Ishikawa (cell line): ENCODE measurements around the gene IPO13.

Experiments
- CEBPB ChIP-seq: IDR thresholded peaks from 2 replicates; pipeline ENCODE4 v1.6.1; 2012
- CREB1 ChIP-seq: IDR thresholded peaks from 2 replicates; pipeline ENCODE4 v1.6.1; 2012; ENCODE audit warnings: low read depth
- EGR1 ChIP-seq: IDR thresholded peaks from 2 replicates; pipeline ENCODE4 v1.6.1; 2012
- EP300 ChIP-seq: IDR thresholded peaks from 2 replicates; pipeline ENCODE4 v1.6.1; 2012; ENCODE audit warnings: borderline replicate concordance
- FOXM1 ChIP-seq: IDR thresholded peaks from 2 replicates; pipeline ENCODE4 v1.6.1; 2012; ENCODE audit warnings: low read depth, borderline replicate concordance
- NFIC ChIP-seq: IDR thresholded peaks from 2 replicates; pipeline ENCODE4 v1.6.1; 2012
- RAD21 ChIP-seq: IDR thresholded peaks from 2 replicates; pipeline ENCODE4 v1.6.1; 2012; ENCODE audit warnings: low read depth
- TAF1 ChIP-seq: IDR thresholded peaks from 2 replicates; pipeline ENCODE4 v1.6.1; 2012; ENCODE audit warnings: low read depth, mild to moderate bottlenecking
- TCF12 ChIP-seq: IDR thresholded peaks from 2 replicates; pipeline ENCODE4 v1.6.1; 2012; ENCODE audit warnings: low read depth
- TEAD4 ChIP-seq: IDR thresholded peaks from 2 replicates; pipeline ENCODE4 v1.6.1; 2012
- YY1 ChIP-seq: IDR thresholded peaks from 2 replicates; pipeline ENCODE4 v1.6.1; 2012; ENCODE audit warnings: low read depth
- ZBTB7A ChIP-seq: IDR thresholded peaks from 2 replicates; pipeline ENCODE4 v1.6.1; 2012; ENCODE audit warnings: low read depth
- TF ChIP-seq, protein P1 (sequence below): IDR thresholded peaks from 2 replicates; pipeline ENCODE4 v1.6.1; 2012
- TF ChIP-seq, protein P2 (sequence below): IDR thresholded peaks from 2 replicates; pipeline ENCODE4 v1.6.1; 2012; ENCODE audit warnings: low read depth, mild to moderate bottlenecking
- TF ChIP-seq, protein P3 (sequence below): IDR thresholded peaks from 2 replicates; pipeline ENCODE4 v1.6.1; 2012

The IPO13 gene

DNA sequence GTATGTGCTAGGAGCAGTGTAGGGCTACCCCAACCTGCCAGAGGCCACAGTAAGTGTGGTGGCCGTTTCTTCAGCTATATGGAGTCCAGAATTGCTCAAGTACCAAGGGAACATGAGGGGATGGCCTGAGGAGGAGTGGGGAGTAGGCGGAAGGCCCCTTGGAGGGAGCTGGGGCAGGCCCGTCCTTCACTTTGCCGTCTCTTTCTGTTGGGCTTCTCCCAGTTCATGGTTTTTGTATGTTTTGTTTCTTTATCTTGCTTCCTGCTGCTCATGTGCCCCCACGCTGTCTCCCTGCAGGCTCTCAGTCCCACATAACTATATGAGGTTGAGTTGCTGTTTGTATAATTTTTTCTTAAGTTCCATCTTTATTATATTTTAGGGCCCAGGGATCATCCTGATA is 17.1 kb downstream of the IPO13 start:
- TF ChIP-seq, protein P1, sequence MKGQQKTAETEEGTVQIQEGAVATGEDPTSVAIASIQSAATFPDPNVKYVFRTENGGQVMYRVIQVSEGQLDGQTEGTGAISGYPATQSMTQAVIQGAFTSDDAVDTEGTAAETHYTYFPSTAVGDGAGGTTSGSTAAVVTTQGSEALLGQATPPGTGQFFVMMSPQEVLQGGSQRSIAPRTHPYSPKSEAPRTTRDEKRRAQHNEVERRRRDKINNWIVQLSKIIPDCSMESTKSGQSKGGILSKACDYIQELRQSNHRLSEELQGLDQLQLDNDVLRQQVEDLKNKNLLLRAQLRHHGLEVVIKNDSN = no peak
- TF ChIP-seq CEBPB = no peak
- TF ChIP-seq CREB1 = no peak
- no peak for TF ChIP-seq RAD21
- TF ChIP-seq TAF1 = no peak
- no peak for TF ChIP-seq FOXM1
- TF ChIP-seq TCF12 = no peak
- TF ChIP-seq YY1 = no peak
- TF ChIP-seq, protein P2, sequence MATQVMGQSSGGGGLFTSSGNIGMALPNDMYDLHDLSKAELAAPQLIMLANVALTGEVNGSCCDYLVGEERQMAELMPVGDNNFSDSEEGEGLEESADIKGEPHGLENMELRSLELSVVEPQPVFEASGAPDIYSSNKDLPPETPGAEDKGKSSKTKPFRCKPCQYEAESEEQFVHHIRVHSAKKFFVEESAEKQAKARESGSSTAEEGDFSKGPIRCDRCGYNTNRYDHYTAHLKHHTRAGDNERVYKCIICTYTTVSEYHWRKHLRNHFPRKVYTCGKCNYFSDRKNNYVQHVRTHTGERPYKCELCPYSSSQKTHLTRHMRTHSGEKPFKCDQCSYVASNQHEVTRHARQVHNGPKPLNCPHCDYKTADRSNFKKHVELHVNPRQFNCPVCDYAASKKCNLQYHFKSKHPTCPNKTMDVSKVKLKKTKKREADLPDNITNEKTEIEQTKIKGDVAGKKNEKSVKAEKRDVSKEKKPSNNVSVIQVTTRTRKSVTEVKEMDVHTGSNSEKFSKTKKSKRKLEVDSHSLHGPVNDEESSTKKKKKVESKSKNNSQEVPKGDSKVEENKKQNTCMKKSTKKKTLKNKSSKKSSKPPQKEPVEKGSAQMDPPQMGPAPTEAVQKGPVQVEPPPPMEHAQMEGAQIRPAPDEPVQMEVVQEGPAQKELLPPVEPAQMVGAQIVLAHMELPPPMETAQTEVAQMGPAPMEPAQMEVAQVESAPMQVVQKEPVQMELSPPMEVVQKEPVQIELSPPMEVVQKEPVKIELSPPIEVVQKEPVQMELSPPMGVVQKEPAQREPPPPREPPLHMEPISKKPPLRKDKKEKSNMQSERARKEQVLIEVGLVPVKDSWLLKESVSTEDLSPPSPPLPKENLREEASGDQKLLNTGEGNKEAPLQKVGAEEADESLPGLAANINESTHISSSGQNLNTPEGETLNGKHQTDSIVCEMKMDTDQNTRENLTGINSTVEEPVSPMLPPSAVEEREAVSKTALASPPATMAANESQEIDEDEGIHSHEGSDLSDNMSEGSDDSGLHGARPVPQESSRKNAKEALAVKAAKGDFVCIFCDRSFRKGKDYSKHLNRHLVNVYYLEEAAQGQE = no peak
- no peak for TF ChIP-seq EP300
- no peak for TF ChIP-seq EGR1
- no peak for TF ChIP-seq TEAD4
- TF ChIP-seq NFIC = no peak
- TF ChIP-seq, protein P3, sequence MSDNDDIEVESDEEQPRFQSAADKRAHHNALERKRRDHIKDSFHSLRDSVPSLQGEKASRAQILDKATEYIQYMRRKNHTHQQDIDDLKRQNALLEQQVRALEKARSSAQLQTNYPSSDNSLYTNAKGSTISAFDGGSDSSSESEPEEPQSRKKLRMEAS = no peak
- no peak for TF ChIP-seq ZBTB7A

DNA sequence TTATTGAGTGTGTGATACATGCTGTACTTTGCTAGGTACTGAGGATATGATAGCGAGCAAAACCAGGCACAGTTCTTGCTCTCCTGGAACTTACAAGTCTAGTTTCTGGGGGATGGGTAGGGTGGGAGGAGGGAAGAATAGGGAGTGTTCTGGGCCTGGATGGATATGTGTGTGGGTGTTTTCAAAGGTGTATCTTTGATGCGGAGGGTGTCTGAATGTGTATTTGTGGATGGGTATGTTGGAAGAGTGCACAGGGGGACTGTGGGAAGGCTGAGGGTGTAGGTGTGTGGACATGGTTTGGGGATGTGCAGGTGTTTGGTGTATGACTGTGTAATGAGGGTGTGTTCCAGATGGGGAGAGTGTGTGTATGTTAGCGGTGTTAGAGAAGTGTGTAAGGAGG is 18.6 kb downstream of the IPO13 start:
- TF ChIP-seq CREB1 (no peak), CEBPB (no peak), NFIC (no peak), RAD21 (no peak), EP300 (no peak), EGR1 (no peak), TCF12 (no peak), TAF1 (no peak), FOXM1 (no peak)
- TF ChIP-seq, protein P2 = no peak
- TF ChIP-seq, protein P1 = no peak

DNA sequence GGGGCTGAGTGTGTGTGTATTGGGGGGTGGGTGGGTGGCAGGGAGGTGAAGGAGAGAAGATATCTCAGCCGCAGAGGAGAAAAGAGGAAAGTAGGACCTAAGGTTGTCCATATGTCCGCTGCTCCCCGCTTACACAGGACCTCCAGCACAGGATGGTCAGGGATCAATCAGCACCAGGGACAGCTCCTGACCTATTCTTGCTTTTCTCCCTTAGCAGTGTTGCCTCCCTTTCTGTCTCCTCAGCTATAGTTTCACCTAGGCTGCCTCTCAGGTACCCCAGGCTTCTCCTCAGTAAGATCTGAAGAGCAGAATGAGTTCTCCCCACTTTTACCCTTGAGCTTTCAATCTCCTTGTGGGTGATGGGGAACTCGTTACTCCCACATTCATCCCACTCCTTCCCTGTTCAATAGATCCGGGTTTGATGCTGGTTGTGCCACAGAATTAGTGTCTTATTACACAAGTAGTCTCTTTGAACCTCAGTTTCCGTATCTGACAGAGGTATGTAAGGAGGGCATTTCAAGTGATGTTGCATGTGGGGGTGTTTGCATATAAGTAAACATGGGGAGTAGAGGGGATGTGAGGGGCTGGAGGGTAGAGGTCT is 21.7 kb downstream of the IPO13 start:
- no peak for TF ChIP-seq CREB1
- TF ChIP-seq, protein P2 = peak; percentile 93

DNA sequence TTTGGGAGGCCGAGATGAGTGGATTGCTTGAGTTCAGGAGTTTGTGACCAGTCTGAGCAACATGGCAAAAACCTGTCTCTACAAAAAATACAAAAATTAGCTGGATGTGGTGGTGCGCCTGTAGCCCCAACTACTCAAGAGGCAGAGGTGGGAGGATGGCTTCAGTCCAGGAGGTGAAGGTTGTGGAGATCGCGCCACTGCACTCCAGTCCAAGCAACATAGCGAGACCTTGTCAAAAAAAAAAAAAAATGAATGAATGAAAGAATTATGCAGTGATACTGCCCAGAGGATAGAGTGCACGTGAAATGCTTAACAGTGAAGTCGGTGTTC is 22.6 kb downstream of the IPO13 start:
- no peak for TF ChIP-seq TEAD4
- TF ChIP-seq TCF12 = no peak
- TF ChIP-seq EGR1 = no peak
- TF ChIP-seq NFIC = no peak
- no peak for TF ChIP-seq FOXM1
- TF ChIP-seq RAD21 = no peak
- TF ChIP-seq YY1 = no peak
- TF ChIP-seq, protein P1 = no peak
- no peak for TF ChIP-seq TAF1
- TF ChIP-seq ZBTB7A = no peak
- no peak for TF ChIP-seq CREB1
- TF ChIP-seq, protein P3 = no peak
- TF ChIP-seq, protein P2 = no peak
- TF ChIP-seq CEBPB = no peak
- TF ChIP-seq EP300 = no peak
